ENCODE results near the gene ZFP90. TPM values are rescaled to one million over a fixed set of nuclear protein-coding genes. Genes with fewer than 3 reads are reported as not detected.

The ZFP90 gene
- total and polyA plus RNA-seq, 9 of the 15 experiments (the other 6 are each of a cell fraction or from before 2014, with no cell fraction given): 0.66 to 2.9 (median 2.3) TPM

DNA sequence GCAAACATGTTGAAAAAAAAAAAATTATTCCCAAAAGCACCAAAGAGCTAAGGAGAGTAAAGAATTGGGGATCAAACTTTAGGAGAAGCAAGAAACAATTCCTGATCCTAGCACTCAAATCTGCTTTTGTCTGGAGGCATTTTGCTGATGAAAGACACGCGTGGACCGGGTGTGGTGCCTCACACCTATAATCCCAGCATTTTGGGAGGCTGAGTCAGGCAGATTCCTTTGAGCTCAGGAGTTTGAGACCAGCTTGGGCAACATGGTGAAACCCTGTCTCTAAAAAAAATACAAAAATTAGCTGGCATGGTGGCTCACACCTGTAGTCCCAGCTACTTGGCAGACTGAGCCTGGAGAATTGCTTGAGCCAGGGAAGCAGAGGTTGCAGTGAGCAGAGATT lies 35.4 kb downstream of the ZFP90 start (continued):
- TF ChIP-seq, protein P1, sequence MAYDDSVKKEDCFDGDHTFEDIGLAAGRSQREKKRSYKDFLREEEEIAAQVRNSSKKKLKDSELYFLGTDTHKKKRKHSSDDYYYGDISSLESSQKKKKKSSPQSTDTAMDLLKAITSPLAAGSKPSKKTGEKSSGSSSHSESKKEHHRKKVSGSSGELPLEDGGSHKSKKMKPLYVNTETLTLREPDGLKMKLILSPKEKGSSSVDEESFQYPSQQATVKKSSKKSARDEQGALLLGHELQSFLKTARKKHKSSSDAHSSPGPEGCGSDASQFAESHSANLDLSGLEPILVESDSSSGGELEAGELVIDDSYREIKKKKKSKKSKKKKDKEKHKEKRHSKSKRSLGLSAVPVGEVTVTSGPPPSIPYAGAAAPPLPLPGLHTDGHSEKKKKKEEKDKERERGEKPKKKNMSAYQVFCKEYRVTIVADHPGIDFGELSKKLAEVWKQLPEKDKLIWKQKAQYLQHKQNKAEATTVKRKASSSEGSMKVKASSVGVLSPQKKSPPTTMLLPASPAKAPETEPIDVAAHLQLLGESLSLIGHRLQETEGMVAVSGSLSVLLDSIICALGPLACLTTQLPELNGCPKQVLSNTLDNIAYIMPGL (CRISPR knock-in tag; IDR thresholded peaks at IDR 0.05): no peak
- no peak for TF ChIP-seq ZNF197 (CRISPR knock-in tag; IDR thresholded peaks at IDR 0.05; ENCODE audit: low read depth)
- TF ChIP-seq ILF3 (IDR thresholded peaks at IDR 0.05; ENCODE audit: borderline replicate concordance): no peak

DNA sequence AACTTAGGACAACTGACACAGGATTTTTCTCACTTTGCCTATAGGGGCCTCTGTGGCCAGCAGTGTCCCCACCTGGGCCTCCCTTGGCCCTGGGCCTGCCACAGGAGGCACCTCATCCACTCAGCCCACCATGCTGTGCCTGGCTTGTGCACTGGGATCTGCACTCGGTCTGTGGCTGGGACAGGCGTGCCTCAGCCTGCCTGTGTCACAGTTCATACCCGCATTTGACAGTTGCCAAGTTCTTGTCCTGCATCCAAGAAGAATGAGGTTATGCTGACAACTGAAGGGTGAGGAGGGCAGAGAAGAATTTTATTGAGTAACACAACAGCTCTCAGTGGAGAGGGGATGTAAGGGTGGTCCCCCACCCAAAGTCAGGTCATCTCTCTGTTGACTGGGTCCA lies 36.0 kb downstream of the ZFP90 start:
- CTCF ChIA-PET (ENCODE audit: low intra/inter-chr PET ratio): no interaction called here
- in situ Hi-C loops (cut with MboI): no loop called here
- Histone ChIP-seq H4K20me1 (replicated peaks; ENCODE audit: control insufficient read depth, insufficient read depth, low read length) (no peaks in the 10 kb centered on the region), H3K4me1 (replicated peaks in 1 of 2; ENCODE audit: control insufficient read depth in 2 of 2, insufficient read depth in 2 of 2, low read length in 2 of 2) (no peaks in the 10 kb centered on the region), H3K9me1 (ENCODE audit: control insufficient read depth, insufficient read depth, low read length) (no peaks in the 10 kb centered on the region), H3K4me3 (no peak overlapping the region), H3K27ac (ENCODE audit: extremely low read depth, low read depth, low read length) (no peak overlapping the region), H3K9ac (ENCODE audit: insufficient read depth in 1 of 2, low read depth in 2 of 2, low read length in 2 of 2) (no peak overlapping the region), H3K27me3 (ENCODE audit: control insufficient read depth in 2 of 2, insufficient read depth in 2 of 2, low read length in 2 of 2) (no peaks in the 10 kb centered on the region), H2AFZ (ENCODE audit: low read depth, low read length) (no peak overlapping the region), H3K9me3 (replicated peaks; ENCODE audit: control insufficient read depth, insufficient read depth, low read depth, low read length) (peaks cover 2% of the 10 kb centered on the region; the same call in 1 of the 2 replicates), H3K36me3 (ENCODE audit: control insufficient read depth, insufficient read depth, low read length) (no peaks in the 10 kb centered on the region), H3K4me2 (ENCODE audit: insufficient read depth, low read length) (no peak overlapping the region), H3K79me2 (ENCODE audit: control insufficient read depth, insufficient read depth, low read length) (no peaks in the 10 kb centered on the region)
- POLR2A ChIA-PET: no interaction called here
- BruUV-seq (replicated peaks): no TSS peak
- no peak for TF ChIP-seq ZNF124 (CRISPR knock-in tag; IDR thresholded peaks at IDR 0.05)
- TF ChIP-seq, protein P2, sequence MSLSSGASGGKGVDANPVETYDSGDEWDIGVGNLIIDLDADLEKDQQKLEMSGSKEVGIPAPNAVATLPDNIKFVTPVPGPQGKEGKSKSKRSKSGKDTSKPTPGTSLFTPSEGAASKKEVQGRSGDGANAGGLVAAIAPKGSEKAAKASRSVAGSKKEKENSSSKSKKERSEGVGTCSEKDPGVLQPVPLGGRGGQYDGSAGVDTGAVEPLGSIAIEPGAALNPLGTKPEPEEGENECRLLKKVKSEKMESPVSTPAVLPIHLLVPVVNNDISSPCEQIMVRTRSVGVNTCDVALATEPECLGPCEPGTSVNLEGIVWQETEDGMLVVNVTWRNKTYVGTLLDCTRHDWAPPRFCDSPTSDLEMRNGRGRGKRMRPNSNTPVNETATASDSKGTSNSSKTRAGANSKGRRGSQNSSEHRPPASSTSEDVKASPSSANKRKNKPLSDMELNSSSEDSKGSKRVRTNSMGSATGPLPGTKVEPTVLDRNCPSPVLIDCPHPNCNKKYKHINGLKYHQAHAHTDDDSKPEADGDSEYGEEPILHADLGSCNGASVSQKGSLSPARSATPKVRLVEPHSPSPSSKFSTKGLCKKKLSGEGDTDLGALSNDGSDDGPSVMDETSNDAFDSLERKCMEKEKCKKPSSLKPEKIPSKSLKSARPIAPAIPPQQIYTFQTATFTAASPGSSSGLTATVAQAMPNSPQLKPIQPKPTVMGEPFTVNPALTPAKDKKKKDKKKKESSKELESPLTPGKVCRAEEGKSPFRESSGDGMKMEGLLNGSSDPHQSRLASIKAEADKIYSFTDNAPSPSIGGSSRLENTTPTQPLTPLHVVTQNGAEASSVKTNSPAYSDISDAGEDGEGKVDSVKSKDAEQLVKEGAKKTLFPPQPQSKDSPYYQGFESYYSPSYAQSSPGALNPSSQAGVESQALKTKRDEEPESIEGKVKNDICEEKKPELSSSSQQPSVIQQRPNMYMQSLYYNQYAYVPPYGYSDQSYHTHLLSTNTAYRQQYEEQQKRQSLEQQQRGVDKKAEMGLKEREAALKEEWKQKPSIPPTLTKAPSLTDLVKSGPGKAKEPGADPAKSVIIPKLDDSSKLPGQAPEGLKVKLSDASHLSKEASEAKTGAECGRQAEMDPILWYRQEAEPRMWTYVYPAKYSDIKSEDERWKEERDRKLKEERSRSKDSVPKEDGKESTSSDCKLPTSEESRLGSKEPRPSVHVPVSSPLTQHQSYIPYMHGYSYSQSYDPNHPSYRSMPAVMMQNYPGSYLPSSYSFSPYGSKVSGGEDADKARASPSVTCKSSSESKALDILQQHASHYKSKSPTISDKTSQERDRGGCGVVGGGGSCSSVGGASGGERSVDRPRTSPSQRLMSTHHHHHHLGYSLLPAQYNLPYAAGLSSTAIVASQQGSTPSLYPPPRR (CRISPR knock-in tag; IDR thresholded peaks at IDR 0.05; ENCODE audit: borderline replicate concordance): no peak
- TF ChIP-seq HDAC2 (IDR thresholded peaks at IDR 0.05): no peak
- FAIRE-seq (no peak), ATAC-seq (no peak), DNase-seq (ENCODE audit: extremely low read depth in 1 of 4, low spot score in 3 of 4) (no peak)
- 0% methylated on average over 3 of the region's 3 CpGs for WGBS (ENCODE audit: insufficient coverage, low coverage, missing lambda C conversion rate)
- intact Hi-C loops (cut with micrococcal nuclease): no loop called here

Data from K562 (cell line).